Neural cell (in vitro differentiated cells): ENCODE data around the gene SLC6A9.

Experiments used
- CTCF ChIP-seq: fragments of 450-650 bp; IDR thresholded peaks from 2 replicates; pipeline ENCODE4 v1.5.1; 2014; ENCODE audit warnings: antibody characterized with exemption, mild to moderate bottlenecking, moderate library complexity; ENCODE audit not compliant: poor library complexity, severe bottlenecking
- EP300 ChIP-seq: fragments of 450-650 bp; conservative IDR thresholded peaks from 2 replicates; pipeline ENCODE4 v1.6.1; 2014; ENCODE audit warnings: antibody characterized with exemption, mild to moderate bottlenecking, moderate library complexity; ENCODE audit not compliant: poor library complexity, severe bottlenecking
- EZH2 ChIP-seq: fragments of 200-600, 300-800 bp; shearing (Covaris generic), sonication (generic); IDR thresholded peaks from 2 replicates; pipeline ENCODE4 v1.6.1; 2014; ENCODE audit warnings: antibody characterized with exemption, low read length, borderline replicate concordance, mild to moderate bottlenecking; ENCODE audit not compliant: insufficient read depth, poor library complexity, severe bottlenecking
- MXI1 ChIP-seq: fragments of 450-650 bp; conservative IDR thresholded peaks from 2 replicates; pipeline ENCODE4 v1.6.1; 2014; ENCODE audit warnings: antibody characterized with exemption, mild to moderate bottlenecking; ENCODE audit not compliant: poor library complexity, severe bottlenecking
- POLR2AphosphoS5 ChIP-seq: IDR thresholded peaks from 2 replicates; pipeline ENCODE4 v1.6.1; 2012
- RAD21 ChIP-seq: fragments of 450-650 bp; conservative IDR thresholded peaks from 2 replicates; pipeline ENCODE4 v1.6.1; 2014; ENCODE audit warnings: antibody characterized with exemption, mild to moderate bottlenecking, moderate library complexity
- REST ChIP-seq: IDR thresholded peaks from 2 replicates; pipeline ENCODE4 v1.6.1; 2012; ENCODE audit warnings: borderline replicate concordance
- TAF1 ChIP-seq: IDR thresholded peaks from 2 replicates; pipeline ENCODE4 v1.6.1; 2012; ENCODE audit warnings: low read depth

GRCh38 chr1:44048532-44049215 is 17.4 kb upstream of the SLC6A9 start:
- no peak for TF ChIP-seq REST
- TF ChIP-seq CTCF: no peak
- TF ChIP-seq EP300: no peak
- no peak for TF ChIP-seq TAF1
- no peak for TF ChIP-seq EZH2
- no peak for TF ChIP-seq MXI1
- no peak for TF ChIP-seq POLR2AphosphoS5
- TF ChIP-seq RAD21: no peak
